T-helper 1 cell treated with Interleukin-12 subunit alpha and Interleukin-12 subunit beta and Interleukin-4 antibody, amounts not matched to agents 30 μg/mL and 1 μg/mL, for 36 hours (primary cell): ENCODE measurements around the gene TEX51.

Experiments
- H3K27ac Mint-ChIP-seq: one replicate; pipeline ENCODE4 v1.8.0; 2021; ENCODE audit warnings: mild to moderate bottlenecking, mixed read lengths
- H3K27me3 Mint-ChIP-seq: one replicate; pipeline ENCODE4 v1.8.0; 2021; ENCODE audit warnings: low read depth, mixed read lengths
- H3K36me3 Mint-ChIP-seq: one replicate; pipeline ENCODE4 v1.8.0; 2021; ENCODE audit warnings: low read depth, mixed read lengths
- H3K4me1 Mint-ChIP-seq: one replicate; pipeline ENCODE4 v1.8.0; 2021; ENCODE audit warnings: low read depth, mixed read lengths
- H3K4me3 Mint-ChIP-seq: one replicate; pipeline ENCODE4 v1.8.0; 2021; ENCODE audit warnings: mild to moderate bottlenecking, moderate library complexity, mixed read lengths
- H3K9me3 Mint-ChIP-seq: one replicate; pipeline ENCODE4 v1.8.0; 2021; ENCODE audit warnings: mixed read lengths

TEX51 gene

DNA sequence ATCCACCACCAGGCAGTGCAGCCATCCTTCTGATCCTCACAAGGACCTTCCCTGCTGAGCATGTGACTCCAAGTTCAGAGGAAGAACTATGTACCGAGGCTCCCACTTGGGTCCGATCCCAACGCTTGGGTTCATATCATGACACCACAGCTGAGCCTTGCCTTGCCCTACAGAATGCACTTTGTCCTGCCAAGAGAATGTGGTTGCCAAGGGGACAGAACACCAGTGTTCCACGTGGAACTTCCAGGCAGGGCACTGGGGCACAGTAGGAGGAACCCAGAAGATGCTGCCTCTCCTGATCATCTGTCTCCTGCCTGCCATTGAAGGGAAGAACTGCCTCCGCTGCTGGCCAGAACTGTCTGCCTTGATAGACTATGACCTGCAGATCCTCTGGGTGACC is at the start of gene TEX51:
Gene TEX51, plus strand, starts transcription at position 255 of the 400 bp plus-strand sequence. Its CDS starts 29 bp downstream, at position 284.
- no peak within 1 kb of the TSS for H3K27ac Mint-ChIP-seq
- no peaks in the 10 kb centered on the region for H3K36me3 Mint-ChIP-seq
- H3K27me3 Mint-ChIP-seq: no peaks in the 10 kb centered on the region
- no peaks in the 10 kb centered on the region for H3K9me3 Mint-ChIP-seq
- H3K4me3 Mint-ChIP-seq: no peak within 1 kb of the TSS
- no peaks in the 10 kb centered on the region for H3K4me1 Mint-ChIP-seq

DNA sequence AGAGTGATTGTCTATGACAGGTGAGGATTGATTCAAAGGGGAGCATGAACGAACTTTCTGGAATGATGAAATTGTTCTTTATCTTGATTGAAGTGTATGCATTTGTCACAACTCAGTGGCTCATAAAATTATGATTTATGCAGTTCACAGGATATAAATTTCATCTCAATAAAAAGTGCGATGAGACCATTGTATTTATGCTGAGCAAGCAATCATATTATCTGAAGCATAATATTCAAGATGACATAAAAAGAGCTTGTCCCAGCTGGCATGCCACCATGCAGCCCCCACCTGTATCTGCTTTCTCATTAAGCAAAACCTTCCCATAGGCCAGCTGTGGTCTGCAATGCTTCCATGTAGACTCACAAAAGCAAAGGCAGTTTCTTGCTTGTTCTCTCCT is 49.6 kb upstream of the TEX51 start:
- H3K9me3 Mint-ChIP-seq: no peaks in the 10 kb centered on the region
- no peaks in the 10 kb centered on the region for H3K36me3 Mint-ChIP-seq
- no peak overlapping the region for H3K27ac Mint-ChIP-seq
- no peaks in the 10 kb centered on the region for H3K4me1 Mint-ChIP-seq
- peaks cover 9% of the 10 kb centered on the region for H3K27me3 Mint-ChIP-seq
- no peak overlapping the region for H3K4me3 Mint-ChIP-seq

DNA sequence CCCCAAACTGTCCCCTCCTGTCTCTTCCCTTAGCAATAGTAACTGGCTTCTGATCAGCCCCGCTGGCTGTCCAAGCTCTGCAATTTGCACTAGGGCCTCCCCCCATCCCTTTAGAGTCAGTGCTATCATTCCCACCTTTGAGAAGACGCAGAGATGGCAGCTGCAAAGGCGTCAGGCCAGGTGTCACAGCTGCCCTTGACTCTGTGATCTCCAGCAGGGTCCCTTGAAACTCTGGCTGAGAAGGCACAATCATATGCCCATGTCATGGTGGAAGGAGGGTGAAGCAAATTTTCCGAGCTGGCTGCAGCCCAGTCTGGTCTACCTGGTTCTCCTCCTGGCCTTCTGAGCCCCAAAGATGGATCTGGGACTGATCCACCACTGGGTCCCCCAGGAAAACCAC is 49.2 kb upstream of the TEX51 start:
- no peak overlapping the region for H3K27ac Mint-ChIP-seq
- H3K36me3 Mint-ChIP-seq: no peaks in the 10 kb centered on the region
- no peak overlapping the region for H3K4me3 Mint-ChIP-seq
- peaks cover 9% of the 10 kb centered on the region for H3K27me3 Mint-ChIP-seq
- H3K9me3 Mint-ChIP-seq: no peaks in the 10 kb centered on the region
- no peaks in the 10 kb centered on the region for H3K4me1 Mint-ChIP-seq

DNA sequence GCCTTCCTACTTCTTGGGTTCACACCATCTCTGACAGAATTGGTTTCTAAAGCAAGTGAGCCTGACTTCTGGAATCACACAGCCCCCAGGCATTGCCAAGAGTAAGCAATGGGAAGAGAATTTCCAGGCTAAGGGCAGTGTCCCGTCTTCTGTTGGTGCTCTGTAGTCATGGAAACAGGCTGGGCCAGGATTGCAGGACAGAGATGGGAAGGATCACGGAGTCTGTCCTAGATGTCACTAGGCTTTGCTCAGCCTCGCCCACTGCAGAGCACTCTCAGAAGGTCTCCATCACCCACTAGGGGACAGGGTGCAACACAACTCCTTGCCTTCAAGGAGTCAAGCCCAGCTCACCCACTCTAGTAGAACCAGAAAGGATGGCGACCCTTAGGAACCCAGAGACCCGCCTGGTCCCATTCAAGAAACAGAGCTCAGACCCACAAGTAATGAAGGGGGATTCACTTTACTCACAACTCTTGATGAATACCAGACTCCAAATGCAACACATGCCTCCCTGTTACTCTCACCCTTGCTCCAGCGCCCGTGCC is 48.6 kb upstream of the TEX51 start:
- Mint-ChIP-seq H3K27me3 (peaks cover 6% of the 10 kb centered on the region), H3K4me1 (no peaks in the 10 kb centered on the region), H3K9me3 (no peaks in the 10 kb centered on the region), H3K36me3 (no peaks in the 10 kb centered on the region), H3K27ac (no peak overlapping the region), H3K4me3 (no peak overlapping the region)

DNA sequence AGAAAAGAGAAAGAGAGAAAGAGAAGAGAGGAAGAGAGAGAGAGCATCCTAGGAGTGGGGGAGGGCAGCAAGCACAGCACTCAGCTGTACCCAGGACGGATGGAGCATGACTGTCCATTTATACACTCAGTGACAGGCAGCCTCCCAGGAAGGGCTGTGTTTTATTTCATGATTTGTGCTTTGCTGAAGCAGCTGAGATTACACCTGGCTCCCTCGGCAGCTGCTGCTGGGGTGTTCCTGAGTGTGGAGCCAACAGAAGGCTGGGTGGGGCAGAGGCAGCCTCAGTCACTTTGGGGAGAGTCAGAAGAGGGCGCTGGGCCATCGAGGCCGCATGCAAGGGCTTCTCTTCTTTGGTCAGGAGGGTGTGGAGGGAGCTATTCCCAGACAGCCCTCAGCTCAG is 47.8 kb upstream of the TEX51 start:
- Mint-ChIP-seq H3K27ac (no peak overlapping the region), H3K4me3 (no peak overlapping the region), H3K27me3 (no peaks in the 10 kb centered on the region), H3K9me3 (no peaks in the 10 kb centered on the region), H3K4me1 (no peaks in the 10 kb centered on the region), H3K36me3 (no peaks in the 10 kb centered on the region)

DNA sequence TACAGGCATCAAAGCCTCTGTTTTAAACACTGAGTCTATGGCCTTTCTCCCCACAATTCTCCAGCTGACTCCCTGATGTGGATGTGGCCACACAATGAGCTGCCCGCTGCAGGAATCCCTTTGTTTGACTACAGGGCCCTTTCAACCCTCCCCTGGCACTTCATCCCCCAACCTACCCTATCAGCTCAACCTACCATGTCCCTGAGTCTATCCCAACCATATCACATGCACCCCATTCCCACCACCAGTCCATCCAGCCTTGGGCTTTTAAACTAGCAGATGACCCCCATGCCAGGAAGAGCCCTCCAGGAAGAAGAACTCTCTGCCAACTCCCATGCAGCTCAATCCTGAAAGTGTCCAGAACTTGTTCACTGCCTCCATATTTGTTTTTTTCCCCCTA is 46.9 kb upstream of the TEX51 start:
- no peaks in the 10 kb centered on the region for H3K36me3 Mint-ChIP-seq
- H3K27me3 Mint-ChIP-seq: no peaks in the 10 kb centered on the region
- no peak overlapping the region for H3K4me3 Mint-ChIP-seq
- H3K27ac Mint-ChIP-seq: no peak overlapping the region
- H3K9me3 Mint-ChIP-seq: no peaks in the 10 kb centered on the region
- H3K4me1 Mint-ChIP-seq: no peaks in the 10 kb centered on the region

DNA sequence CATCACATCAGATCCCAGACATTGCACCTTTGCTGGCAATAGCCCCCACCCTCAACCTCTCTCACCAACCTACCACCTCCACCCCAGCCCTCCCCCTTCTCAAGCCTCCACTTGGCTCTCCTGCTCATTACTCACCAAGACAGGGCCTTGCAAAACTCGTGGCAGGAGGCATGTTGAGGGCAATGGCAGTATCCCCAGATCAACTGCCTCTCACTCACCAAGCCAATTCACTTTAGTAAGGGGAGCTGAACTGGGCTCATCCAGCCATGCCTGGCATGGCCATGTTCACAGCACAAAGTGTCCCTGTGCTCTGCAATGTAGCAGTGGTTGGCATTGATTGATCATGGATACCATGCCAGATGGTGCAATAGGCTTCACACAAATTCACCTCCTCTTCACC is 46.3 kb upstream of the TEX51 start:
- no peak overlapping the region for H3K4me3 Mint-ChIP-seq
- no peaks in the 10 kb centered on the region for H3K9me3 Mint-ChIP-seq
- no peaks in the 10 kb centered on the region for H3K27me3 Mint-ChIP-seq
- no peaks in the 10 kb centered on the region for H3K4me1 Mint-ChIP-seq
- H3K27ac Mint-ChIP-seq: no peak overlapping the region
- H3K36me3 Mint-ChIP-seq: no peaks in the 10 kb centered on the region

DNA sequence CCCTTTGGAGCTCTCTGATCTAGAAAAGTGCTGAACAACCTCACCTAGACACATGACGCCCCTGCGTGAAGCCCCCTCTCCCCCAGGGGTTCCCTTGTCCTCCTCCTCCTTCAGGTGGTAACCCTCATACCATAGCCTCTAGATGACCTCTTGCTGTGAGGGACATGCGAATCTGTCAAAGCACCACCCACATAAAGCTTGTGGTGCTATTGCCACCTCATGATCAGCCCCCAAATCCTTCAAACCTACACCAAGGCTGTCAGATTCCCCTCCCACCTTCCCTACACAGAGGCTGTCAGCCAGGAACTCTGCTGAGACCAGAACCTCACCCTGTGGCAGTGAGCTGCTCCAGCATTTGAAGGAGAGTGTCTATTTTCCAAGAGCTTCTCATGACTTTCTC is 43.1 kb upstream of the TEX51 start:
- no peaks in the 10 kb centered on the region for H3K27me3 Mint-ChIP-seq
- no peaks in the 10 kb centered on the region for H3K4me1 Mint-ChIP-seq
- H3K9me3 Mint-ChIP-seq: no peaks in the 10 kb centered on the region
- no peak overlapping the region for H3K27ac Mint-ChIP-seq
- H3K4me3 Mint-ChIP-seq: no peak overlapping the region
- H3K36me3 Mint-ChIP-seq: no peaks in the 10 kb centered on the region

DNA sequence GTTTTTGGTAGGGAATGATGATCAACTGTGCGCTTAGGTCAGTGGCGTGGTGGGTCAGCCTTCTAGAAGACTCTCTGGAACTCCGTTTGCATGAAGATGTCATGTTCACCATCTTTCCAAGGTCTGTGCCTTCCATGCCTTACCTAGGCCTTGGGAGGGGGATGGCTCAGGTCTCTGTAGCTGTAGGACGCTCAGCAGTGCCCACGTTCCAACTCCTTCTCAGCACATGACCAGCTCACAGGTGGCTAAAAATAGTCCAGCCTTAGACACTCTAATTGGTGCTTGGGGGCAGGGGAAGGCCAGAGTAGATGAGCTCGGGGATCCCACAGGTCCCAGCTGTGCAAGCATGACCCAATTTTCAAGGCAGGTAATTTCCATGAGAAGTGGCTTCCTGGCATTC is 42.3 kb upstream of the TEX51 start:
- Mint-ChIP-seq H3K4me1 (no peaks in the 10 kb centered on the region), H3K27me3 (no peaks in the 10 kb centered on the region), H3K27ac (no peak overlapping the region), H3K4me3 (no peak overlapping the region), H3K9me3 (no peaks in the 10 kb centered on the region), H3K36me3 (no peaks in the 10 kb centered on the region)

DNA sequence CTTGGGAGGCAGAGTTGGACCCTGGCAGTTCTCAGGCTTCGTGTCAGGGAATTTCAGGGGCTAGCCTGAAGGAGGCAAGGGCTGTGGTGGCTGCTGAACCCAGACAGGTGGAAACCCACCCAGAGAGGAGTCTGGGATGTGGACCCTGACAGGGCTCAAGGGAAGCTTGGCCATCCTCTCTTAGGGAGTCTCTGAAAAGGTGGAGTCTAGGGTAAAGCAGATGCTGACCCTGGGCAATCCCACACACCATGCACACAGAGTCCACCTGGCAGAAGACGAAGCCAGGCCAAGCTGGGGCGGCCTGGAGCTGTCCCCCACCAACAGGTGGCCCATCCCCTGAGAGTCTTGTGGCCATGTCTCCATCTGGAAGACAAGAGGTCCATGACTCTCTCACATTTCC is 41.2 kb upstream of the TEX51 start:
- no peaks in the 10 kb centered on the region for H3K36me3 Mint-ChIP-seq
- no peaks in the 10 kb centered on the region for H3K27me3 Mint-ChIP-seq
- H3K9me3 Mint-ChIP-seq: no peaks in the 10 kb centered on the region
- H3K4me1 Mint-ChIP-seq: no peaks in the 10 kb centered on the region
- no peak overlapping the region for H3K27ac Mint-ChIP-seq
- no peak overlapping the region for H3K4me3 Mint-ChIP-seq

DNA sequence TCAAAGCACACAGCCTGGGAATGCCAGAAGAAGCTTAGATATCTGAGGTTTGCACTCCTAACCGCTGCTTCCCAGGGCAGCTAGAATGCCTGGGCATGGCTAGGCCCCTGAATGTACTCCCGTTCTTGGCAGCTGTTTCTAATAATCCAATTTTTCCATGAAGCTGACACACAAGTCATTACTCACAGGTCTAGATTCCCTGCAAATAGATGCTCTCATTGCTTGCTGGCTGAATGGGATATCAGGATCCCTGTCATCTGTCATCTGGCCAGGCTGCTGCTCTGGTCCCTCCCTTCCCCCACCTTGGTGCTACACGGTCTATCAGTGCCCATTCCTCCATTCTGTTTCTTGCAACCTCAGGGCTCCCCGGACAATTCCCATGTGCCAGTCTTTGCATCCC is 40.7 kb upstream of the TEX51 start:
- no peaks in the 10 kb centered on the region for H3K9me3 Mint-ChIP-seq
- H3K27ac Mint-ChIP-seq: no peak overlapping the region
- no peaks in the 10 kb centered on the region for H3K36me3 Mint-ChIP-seq
- no peaks in the 10 kb centered on the region for H3K27me3 Mint-ChIP-seq
- no peak overlapping the region for H3K4me3 Mint-ChIP-seq
- H3K4me1 Mint-ChIP-seq: no peaks in the 10 kb centered on the region

DNA sequence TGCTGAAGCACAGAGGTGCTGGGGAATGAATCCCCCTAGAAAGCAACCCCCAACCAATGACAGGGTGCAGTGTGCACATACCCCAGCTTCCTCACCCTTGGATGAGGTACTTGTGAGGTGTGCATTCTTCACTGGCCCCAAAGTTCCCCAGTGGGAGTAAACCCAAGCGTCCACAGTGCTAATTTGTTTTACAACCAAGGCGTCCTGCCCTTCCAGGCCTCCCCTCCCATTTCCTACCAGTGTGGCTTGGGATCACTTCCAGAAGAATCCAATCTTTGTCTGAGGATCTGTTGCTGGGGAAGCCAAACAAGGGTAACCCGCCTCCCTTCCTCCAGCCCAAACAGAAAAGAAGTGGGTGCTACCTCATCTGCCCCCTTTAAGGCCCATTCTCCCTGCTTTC is 40.3 kb upstream of the TEX51 start:
- Mint-ChIP-seq H3K4me1 (no peaks in the 10 kb centered on the region), H3K27me3 (no peaks in the 10 kb centered on the region), H3K36me3 (no peaks in the 10 kb centered on the region), H3K9me3 (no peaks in the 10 kb centered on the region), H3K27ac (no peak overlapping the region), H3K4me3 (no peak overlapping the region)

DNA sequence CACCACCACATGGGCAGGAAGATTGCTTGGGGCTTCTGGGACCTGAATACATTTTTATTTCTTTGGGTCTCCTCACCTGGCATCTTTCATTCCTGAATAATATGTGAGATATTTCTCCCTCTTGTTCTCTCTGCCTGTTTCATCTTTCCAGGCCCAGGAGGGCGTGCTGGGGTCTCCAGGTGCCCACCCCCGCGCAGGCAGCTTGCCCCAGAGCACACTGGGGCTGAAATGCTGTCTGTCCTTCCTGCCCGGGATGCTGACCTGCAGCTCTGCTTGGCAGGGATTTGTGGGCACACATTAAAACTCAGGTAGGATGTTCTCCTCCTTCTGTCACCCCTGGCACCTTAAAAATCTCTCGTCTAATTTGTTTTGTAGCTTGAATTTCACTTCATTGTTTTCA is 39.7 kb upstream of the TEX51 start:
- no peaks in the 10 kb centered on the region for H3K36me3 Mint-ChIP-seq
- H3K27me3 Mint-ChIP-seq: no peaks in the 10 kb centered on the region
- no peak overlapping the region for H3K27ac Mint-ChIP-seq
- no peaks in the 10 kb centered on the region for H3K9me3 Mint-ChIP-seq
- H3K4me1 Mint-ChIP-seq: no peaks in the 10 kb centered on the region
- H3K4me3 Mint-ChIP-seq: no peak overlapping the region

DNA sequence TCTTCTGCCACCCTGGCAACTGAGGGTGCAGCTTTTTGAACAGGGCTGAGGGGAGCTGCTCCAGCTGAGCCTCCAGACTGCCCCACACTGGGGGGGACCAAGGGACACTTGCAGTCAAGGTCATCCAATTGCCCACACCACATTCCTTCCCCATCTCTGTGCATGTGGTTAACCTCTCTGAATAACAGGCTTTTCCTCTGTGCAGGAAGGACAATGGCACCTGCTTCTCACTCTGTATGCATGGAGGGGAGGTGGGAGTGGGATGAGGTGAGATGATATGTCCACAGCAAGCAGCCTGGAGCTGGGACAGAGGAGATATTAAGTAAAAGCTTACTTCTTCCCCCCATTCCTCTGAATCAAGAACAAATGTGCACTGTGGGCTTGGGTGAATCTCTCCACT is 39.1 kb upstream of the TEX51 start:
- H3K36me3 Mint-ChIP-seq: no peaks in the 10 kb centered on the region
- H3K27ac Mint-ChIP-seq: no peak overlapping the region
- H3K9me3 Mint-ChIP-seq: no peaks in the 10 kb centered on the region
- H3K4me3 Mint-ChIP-seq: no peak overlapping the region
- H3K4me1 Mint-ChIP-seq: no peaks in the 10 kb centered on the region
- no peaks in the 10 kb centered on the region for H3K27me3 Mint-ChIP-seq

DNA sequence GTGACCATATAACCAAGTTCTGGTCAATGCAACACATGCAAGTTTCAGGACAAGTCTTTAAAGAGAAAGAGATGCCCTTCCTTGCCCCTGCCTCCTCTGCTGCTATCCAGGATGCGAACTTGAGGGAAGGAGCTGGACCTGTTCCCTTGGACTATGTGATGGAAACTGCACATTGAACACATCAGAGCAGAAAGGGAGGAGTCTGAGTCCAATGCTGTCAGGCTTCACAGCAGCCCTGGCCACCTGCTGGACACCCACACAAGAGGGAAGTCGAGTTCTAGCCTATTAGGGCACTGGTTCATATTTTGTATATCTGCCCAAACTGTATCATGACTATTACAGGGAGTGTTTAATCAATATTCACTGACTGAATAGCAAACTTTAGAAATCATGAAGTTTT is 38.3 kb upstream of the TEX51 start:
- no peaks in the 10 kb centered on the region for H3K36me3 Mint-ChIP-seq
- H3K27me3 Mint-ChIP-seq: no peaks in the 10 kb centered on the region
- H3K4me1 Mint-ChIP-seq: no peaks in the 10 kb centered on the region
- H3K4me3 Mint-ChIP-seq: no peak overlapping the region
- no peaks in the 10 kb centered on the region for H3K9me3 Mint-ChIP-seq
- H3K27ac Mint-ChIP-seq: no peak overlapping the region

DNA sequence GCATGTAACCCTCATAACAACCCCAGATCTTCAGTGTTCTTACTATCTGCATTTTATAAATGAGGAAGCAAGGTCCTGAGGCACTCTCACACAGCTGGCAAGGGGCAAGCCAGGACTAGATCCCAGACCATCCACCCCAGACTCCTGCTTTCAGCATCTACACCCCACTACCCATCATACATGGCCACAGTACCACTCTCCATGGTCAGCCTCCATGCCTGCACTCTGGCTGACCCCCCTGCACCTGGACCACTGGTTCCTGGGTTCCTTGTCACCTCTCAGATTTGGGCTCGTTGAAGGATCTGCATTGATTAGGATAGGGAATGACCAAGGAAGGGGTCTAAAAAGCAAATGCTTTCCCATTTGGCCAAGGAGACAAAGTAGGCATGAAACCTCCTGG is 36.0 kb upstream of the TEX51 start:
- H3K36me3 Mint-ChIP-seq: no peaks in the 10 kb centered on the region
- H3K4me1 Mint-ChIP-seq: no peaks in the 10 kb centered on the region
- H3K27me3 Mint-ChIP-seq: no peaks in the 10 kb centered on the region
- no peak overlapping the region for H3K27ac Mint-ChIP-seq
- H3K4me3 Mint-ChIP-seq: no peak overlapping the region
- H3K9me3 Mint-ChIP-seq: peaks cover 4% of the 10 kb centered on the region
